NCI-H187 treated with DMSO at 0.1 percent for 48 hours (cell line): ENCODE results near the gene ACOT4.
"Not testable (repeated sequence)": the region's sequence is repeated elsewhere in the genome, so short reads cannot be mapped to it uniquely, and the experiment has no call there.

Experiments used
- DNase-seq: peaks from one replicate; lab custom pipeline; 2025; lab: John Stamatoyannopoulos, UW

The ACOT4 gene

GRCh38 chr14:73577214-73577613 lies 14.5 kb upstream of the ACOT4 start:
- DNase-seq = not testable (repeated sequence)

GRCh38 chr14:73582102-73582979 lies 9.3 kb upstream of the ACOT4 start:
- not testable (repeated sequence) for DNase-seq

GRCh38 chr14:73588695-73589094 lies 3.0 kb upstream of the ACOT4 start:
- DNase-seq = no peak

GRCh38 chr14:73589116-73589515 lies 2.6 kb upstream of the ACOT4 start:
- DNase-seq = no peak

GRCh38 chr14:73590673-73591004 lies 1.0 kb upstream of the ACOT4 start:
- DNase-seq = not testable (repeated sequence)

- DNase-seq = no peak
These were observed 2.8 kb downstream of the ACOT4 start for GRCh38 chr14:73594491-73594890.

- no peak for DNase-seq
These were observed 7.8 kb downstream of the ACOT4 start for GRCh38 chr14:73599499-73599898.

- no peak for DNase-seq
These were observed 11.3 kb downstream of the ACOT4 start for GRCh38 chr14:73602994-73603393.

- DNase-seq = no peak
These were observed 14.6 kb downstream of the ACOT4 start for GRCh38 chr14:73606271-73606670.

GRCh38 chr14:73607241-73607640 lies 15.6 kb downstream of the ACOT4 start:
- DNase-seq = no peak

- DNase-seq = no peak
These were observed 19.0 kb downstream of the ACOT4 start for GRCh38 chr14:73610687-73611086.

- no peak for DNase-seq
These were observed 20.8 kb downstream of the ACOT4 start, which contains the start of gene ACOT6 for GRCh38 chr14:73612339-73613045. Gene ACOT6, plus strand, starts transcription at chr14:73612517. Its CDS starts 55 bp downstream, at chr14:73612572.

GRCh38 chr14:73613046-73613383 lies 21.3 kb downstream of the ACOT4 start:
- no peak for DNase-seq

- no peak for DNase-seq
These were observed 21.8 kb downstream of the ACOT4 start for GRCh38 chr14:73613419-73613963.

- no peak for DNase-seq
These were observed 25.2 kb downstream of the ACOT4 start for GRCh38 chr14:73616831-73617230.

GRCh38 chr14:73619524-73619923 lies 27.9 kb downstream of the ACOT4 start:
- DNase-seq = no peak

- DNase-seq = no peak
These were observed 28.6 kb downstream of the ACOT4 start for GRCh38 chr14:73620268-73620667.

GRCh38 chr14:73623504-73624054 lies 31.9 kb downstream of the ACOT4 start:
- DNase-seq = no peak

GRCh38 chr14:73625706-73626105 lies 34.0 kb downstream of the ACOT4 start:
- DNase-seq = no peak

- no peak for DNase-seq
These were observed 35.5 kb downstream of the ACOT4 start for GRCh38 chr14:73627151-73627558.

- DNase-seq = no peak
These were observed 38.5 kb downstream of the ACOT4 start for GRCh38 chr14:73630009-73630780.
